GM18526 (cell line): ENCODE measurements around the gene ARHGEF33.

Source experiments
- POLR2A ChIP-seq: IDR thresholded peaks from 3 replicates; pipeline ENCODE4 v1.6.1; 2011; ENCODE audit not compliant: insufficient read length; ENCODE audit errors: extremely low read depth

Gene ARHGEF33

GRCh38 chr2:38975042-38975441 is 85.4 kb downstream of the ARHGEF33 start:
- TF ChIP-seq POLR2A = no peak

- TF ChIP-seq POLR2A = no peak
Observed at GRCh38 chr2:38977047-38977446, 87.4 kb downstream of the ARHGEF33 start.

GRCh38 chr2:38978296-38978903 is 88.7 kb downstream of the ARHGEF33 start:
- TF ChIP-seq POLR2A = no peak

- no peak for TF ChIP-seq POLR2A
Observed at GRCh38 chr2:38978908-38979307, 89.2 kb downstream of the ARHGEF33 start.

- TF ChIP-seq POLR2A = no peak
Observed at GRCh38 chr2:38981003-38981669, 91.5 kb downstream of the ARHGEF33 start.

- TF ChIP-seq POLR2A = no peak
Observed at GRCh38 chr2:38981670-38982357, 92.1 kb downstream of the ARHGEF33 start.

- no peak for TF ChIP-seq POLR2A
Observed at GRCh38 chr2:38982498-38982897, 92.8 kb downstream of the ARHGEF33 start.

GRCh38 chr2:38988716-38989115 is 99.0 kb downstream of the ARHGEF33 start:
- TF ChIP-seq POLR2A = no peak

- TF ChIP-seq POLR2A = no peak
Observed at GRCh38 chr2:38991899-38992298, 102.2 kb downstream of the ARHGEF33 start.

GRCh38 chr2:38997781-38998180 is 108.1 kb downstream of the ARHGEF33 start:
- TF ChIP-seq POLR2A = no peak

- no peak for TF ChIP-seq POLR2A
Observed at GRCh38 chr2:39000552-39000951, 110.9 kb downstream of the ARHGEF33 start.

- TF ChIP-seq POLR2A = no peak
Observed at GRCh38 chr2:39007875-39008504, 118.3 kb downstream of the ARHGEF33 start.

- no peak for TF ChIP-seq POLR2A
Observed at GRCh38 chr2:39008665-39009064, 119.0 kb downstream of the ARHGEF33 start.

- TF ChIP-seq POLR2A = no peak
Observed at GRCh38 chr2:39013871-39014270, 124.2 kb downstream of the ARHGEF33 start.

GRCh38 chr2:39015424-39015823 is 125.7 kb downstream of the ARHGEF33 start:
- TF ChIP-seq POLR2A = no peak

- no peak for TF ChIP-seq POLR2A
Observed at GRCh38 chr2:39017334-39017733, 127.7 kb downstream of the ARHGEF33 start.
